CD1c-positive myeloid dendritic cell (primary cell): ENCODE measurements around the gene COA1.
A peak's percentile ranks its signal among the peaks of the same experiment; 100 is the strongest.
"Not testable (repeated sequence)": the region's sequence is repeated elsewhere in the genome, so short reads cannot be mapped to it uniquely, and the experiment has no call there.

ENCODE experiments used
- DNase-seq: peaks from one replicate; pipeline ENCODE4 v3.0.0-alpha.2; 2016; ENCODE audit errors: extremely low spot score

Gene COA1

GRCh38 chr7:43628431-43628830, 100.9 kb downstream of the COA1 start:
- no peak for DNase-seq

- not testable (repeated sequence) for DNase-seq
Measured at GRCh38 chr7:43627798-43628197, 101.5 kb downstream of the COA1 start.

DNA sequence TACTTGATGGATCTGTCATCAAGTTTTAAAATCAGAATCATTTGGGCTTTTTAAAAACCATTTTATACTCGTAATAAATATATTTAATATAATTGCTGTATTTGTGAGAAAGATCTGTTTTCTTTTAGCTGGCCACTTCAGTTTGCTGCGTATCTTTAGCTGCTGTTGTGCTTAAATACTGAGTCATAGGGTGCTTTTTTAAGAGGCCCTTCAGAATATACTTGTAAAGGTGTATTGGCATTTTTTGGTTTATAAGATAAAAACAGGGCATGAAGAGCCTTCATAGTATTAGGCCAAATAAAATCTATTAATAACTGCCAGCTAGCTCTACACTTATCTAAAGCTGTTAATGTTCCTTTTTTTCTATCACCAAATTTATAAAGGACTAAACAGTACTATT, 102.6 kb downstream of the COA1 start:
- no peak for DNase-seq

DNA sequence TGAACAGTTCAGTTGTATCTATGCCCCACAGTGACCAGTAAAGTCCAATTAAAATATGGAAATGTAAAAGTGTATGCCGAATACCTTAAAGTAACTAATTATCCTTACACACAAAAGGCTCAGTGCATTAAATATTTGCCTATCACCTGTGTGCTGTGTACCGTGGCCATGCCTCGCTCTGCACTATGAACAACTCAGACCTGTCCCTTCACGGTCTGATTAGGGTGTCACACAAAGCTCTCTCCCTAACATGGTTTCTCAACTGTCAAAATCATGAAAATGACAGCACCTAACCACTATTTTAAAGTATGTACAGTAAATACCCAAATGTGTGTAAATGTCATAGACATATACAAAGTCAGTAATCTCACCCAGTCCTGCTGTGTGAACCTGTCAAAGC, 103.3 kb downstream of the COA1 start:
- DNase-seq, result no peak

DNA sequence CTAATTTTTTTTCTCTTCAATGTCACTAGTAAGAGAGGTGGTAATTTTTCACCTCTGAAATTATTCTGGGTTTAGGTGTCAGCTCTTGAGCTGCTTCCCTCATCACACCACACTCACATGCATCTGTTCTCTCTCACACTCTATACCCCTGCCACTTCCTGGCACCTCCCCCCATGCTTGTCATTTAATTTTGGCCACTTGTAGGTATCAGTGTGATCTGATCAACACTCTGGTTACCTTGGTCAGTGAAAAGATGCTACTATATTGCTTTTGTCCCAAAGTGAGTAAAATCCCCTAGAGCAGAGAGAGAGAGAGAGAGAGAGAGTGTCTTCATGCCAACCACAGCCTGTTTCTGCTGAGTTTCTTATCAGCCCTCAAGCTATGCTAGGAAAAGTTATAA, 103.9 kb downstream of the COA1 start:
- DNase-seq, result peak; percentile 3

GRCh38 chr7:43624156-43624555, 105.2 kb downstream of the COA1 start:
- DNase-seq, result no peak

DNA sequence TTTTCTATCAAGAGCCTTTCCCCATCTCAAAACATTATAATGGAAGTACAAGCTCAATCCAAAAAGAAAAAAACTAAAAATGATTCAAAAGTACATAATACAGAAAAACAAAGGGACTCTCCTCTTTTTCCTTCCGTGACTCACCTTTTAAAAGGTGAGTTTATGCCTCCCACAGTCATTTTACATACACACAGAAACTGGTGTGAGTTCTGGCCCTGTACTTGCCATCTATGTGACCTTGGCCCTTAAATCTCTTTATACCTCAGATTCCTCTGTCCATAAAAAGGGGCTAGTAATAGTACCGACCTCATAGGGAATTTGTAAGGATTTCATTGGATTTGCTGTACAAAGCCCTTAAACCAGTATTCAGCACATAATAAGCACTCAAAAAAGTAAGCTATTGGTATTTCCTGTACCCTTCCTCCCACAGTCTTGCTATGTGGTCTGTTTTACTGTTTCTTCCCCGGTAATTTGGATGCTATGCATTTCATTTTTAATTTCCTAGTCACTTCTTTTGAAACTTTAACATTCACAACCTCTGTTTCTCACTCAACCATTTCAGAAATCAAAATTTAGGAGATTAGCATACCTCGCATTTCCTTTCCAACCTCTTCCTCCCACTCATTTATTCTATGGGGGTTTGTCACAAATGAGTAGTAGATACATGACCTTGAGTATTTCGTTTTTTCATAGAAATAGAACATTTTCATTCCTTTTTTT, 107.4 kb downstream of the COA1 start:
- no peak for DNase-seq

DNA sequence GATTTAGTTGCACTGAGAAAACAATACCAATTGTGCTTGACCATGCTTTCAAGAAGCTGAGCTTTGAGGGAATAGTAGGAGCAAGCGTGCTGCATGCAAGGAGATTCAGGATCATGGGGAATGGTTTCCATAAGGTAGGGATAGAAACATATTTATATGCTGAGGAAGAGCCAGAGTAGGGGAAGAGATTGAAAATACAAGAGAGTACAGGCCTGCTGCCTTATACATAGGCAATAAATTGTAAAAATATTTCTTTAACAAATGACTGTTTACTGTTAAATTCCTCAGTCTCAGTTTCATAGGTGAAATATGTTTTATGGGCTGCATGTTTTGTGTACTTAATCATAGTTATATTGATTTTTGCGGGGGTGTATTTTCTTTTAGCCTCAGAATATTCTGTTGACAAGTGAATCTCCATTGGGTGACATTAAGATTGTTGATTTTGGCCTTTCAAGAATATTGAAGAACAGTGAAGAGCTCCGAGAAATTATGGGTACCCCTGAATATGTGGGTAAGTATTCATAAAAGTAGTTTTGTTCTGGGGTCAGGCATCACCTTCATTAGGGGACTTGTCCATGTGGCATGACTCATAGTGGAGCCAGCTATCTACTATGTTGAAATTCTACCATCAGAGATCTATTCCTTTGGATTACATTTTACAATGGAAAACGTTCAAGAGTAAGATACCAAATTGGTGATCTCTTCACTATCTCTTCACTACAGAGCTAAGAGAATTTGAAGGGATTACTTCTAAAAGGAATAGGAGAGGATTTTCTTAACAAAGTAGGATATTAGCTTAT, 109.9 kb downstream of the COA1 start:
- no peak for DNase-seq

DNA sequence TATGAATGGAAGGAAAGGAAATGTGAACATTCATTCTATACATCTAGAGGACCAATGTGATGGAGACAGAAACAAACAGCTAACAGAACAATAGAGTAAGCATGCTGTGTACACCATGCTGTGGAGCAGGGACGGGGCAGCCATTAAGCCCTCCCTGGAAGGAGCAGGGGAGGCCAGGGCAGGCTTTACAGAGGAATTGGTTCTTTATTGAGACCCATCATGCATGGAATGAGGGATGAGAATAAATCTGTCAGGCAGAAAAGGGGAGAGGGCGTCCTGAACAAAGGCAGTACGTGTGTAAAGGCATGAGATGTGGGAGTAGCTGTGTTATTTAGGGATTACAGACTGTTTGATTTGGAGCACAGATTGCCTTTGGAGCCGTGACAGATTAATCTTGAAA, 111.2 kb downstream of the COA1 start:
- DNase-seq, result no peak

DNA sequence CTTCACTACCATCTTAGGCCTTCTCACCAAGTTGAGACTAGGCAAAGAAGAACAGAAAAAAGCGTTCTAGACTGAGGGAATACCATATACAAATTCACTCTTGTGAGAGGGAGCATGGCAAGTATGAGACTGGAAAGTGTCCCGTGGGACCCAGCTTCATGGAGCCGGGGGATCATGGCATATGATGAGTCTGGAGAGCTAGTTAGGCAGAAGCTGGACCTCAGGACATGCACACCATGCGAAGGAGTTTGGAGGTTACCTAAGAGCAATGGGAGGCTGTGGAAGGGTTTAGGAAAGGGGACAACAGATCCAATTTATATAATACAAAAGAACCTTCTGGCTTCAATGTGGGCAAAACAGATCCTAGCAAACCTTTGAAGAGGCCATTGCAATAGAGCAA, 112.3 kb downstream of the COA1 start:
- no peak for DNase-seq

DNA sequence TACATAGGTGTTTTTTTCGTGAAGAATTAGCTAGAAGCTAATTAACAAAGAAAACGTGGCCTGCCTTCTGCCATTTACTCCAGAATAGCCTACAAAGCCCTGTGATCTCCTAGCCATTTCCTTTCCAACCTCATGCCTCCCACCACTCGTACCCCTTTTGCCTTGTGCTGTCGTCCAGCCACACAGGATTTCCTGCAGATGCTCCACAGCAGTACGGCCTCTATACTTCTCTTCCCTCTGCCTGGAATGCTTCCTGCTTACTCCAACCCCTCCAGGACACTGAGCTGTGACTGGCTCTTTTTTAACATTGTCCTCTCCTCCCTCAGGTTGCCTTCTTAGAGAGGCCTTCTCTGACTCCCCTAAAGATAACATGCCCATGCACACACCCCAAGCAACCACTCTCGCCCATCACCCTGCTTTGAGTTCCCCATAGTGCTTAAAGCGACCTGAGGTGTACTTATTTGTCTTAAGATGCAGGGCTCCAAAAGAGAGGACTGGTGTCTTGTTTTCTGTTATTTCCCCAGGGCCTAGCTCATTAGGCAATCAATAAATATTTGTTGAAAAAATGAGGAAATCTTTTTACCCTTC, 113.7 kb downstream of the COA1 start:
- DNase-seq, result no peak

- DNase-seq, result no peak
Measured at GRCh38 chr7:43612599-43613589, 116.4 kb downstream of the COA1 start.

- no peak for DNase-seq
Measured at GRCh38 chr7:43612128-43612527, 117.2 kb downstream of the COA1 start.

DNA sequence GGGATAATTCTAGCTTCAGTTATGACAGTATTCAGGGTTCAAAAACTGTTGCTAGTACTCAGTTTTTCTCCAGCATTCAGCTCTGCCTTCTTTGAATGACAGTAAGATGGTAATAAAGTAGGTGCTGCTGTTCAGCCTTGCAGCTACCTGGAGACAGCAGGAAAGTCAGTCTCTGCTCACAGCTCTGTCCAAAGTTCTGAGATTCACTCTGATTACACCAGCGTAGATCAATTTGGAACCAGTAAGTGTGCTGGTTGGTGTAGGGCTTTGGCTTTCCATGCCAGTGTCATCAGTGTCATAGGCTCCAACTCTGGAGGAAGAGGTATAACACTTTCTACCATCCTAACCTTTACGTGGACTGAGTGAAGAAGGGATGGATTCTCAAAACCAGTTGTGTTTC, 120.2 kb downstream of the COA1 start:
- DNase-seq, result no peak

DNA sequence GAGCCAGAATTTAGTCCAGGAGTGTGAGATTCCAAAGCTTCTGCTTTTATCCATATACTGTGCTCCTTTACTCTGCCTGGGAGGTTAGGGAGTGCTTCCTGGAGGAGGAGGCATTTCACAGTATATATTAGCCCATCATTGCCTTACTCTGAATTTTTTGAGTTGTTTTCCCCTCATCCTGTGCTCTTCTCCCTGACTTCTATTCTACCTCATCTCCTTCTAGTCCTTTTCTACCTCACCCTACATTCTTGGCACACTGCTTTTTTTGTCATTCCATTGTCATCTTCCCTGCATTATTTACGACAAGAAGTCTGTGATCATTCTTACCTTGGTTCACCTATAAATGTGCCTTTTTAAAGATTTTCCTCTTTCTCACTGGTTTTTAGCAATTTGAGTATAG, 125.1 kb downstream of the COA1 start:
- DNase-seq, result no peak

- no peak for DNase-seq
Measured at GRCh38 chr7:43602256-43602655, 127.1 kb downstream of the COA1 start.

DNA sequence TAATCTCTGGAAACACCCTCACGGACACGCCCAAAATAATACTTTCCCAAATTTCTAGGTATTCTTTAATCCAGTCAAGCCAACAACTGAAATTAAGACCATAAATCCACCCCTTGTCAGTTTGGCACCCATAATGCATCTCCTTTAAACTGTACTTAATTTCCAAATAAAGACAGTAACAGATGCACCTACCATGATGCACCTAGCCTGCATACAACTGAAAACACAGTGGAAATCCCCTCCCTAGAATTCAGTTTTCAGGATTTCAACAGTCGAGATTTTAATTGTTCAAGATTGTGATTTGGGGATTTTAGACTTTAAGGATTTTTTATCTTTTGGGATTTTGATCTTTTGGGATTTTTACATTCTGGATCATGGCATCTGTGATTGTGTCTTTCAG, 129.3 kb downstream of the COA1 start:
- DNase-seq, result no peak

DNA sequence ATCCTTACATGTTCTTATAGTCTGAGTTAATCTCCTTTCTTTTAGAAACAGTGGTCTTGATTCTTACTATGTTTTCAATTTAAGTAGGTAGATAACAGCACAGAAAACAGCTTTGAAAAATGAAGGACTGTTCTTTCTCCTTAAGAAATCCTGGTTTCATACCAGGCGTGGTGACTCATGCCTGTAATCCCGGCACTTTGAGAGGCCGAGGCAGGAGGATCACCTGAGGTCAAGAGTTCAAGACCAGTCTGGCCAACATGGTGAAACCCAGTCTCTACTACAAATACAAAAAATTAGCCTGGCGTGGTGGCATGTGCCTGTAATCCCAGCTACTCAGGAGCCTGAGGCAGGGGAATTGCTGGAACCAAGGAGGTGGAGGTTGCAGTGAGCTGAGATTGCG, 132.9 kb downstream of the COA1 start:
- not testable (repeated sequence) for DNase-seq

DNA sequence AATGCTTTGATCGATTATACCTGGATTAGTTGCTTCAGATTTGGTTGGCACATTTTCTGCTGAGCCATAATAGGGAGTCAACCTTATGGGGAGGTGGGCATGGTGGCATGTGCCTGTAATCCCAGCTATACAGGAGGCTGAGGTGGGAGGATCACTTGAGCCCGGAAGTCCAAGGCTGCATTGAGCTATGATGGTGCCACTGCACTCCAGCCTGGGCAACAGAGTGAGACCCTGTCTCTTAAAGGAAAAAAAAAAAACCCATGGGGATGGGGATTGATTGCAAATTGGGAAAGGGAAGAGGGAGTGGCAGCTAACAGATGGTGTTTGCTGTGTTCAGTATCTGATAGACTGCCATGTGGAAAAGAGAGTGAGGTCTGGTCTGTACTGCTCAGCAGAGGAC, 135.3 kb downstream of the COA1 start:
- DNase-seq, result no peak

DNA sequence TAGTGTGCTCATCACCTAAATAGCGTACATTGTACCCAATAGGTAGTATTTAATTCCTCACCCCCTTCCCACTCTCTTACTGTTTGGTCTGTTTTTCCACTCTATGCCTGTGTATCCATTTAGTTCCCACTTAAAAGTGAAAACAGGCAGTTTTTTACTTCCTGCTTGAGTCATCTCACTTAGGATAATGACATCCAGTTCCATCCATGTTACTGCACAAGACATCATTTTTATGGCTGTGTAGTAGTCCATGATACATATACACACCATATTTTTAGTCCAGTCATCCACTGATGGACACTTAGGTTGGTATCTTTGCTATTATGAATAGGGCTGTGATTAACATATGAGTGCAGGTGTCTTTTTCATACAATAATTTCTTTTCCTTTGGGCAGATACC, 136.3 kb downstream of the COA1 start:
- DNase-seq, result peak; percentile 9

DNA sequence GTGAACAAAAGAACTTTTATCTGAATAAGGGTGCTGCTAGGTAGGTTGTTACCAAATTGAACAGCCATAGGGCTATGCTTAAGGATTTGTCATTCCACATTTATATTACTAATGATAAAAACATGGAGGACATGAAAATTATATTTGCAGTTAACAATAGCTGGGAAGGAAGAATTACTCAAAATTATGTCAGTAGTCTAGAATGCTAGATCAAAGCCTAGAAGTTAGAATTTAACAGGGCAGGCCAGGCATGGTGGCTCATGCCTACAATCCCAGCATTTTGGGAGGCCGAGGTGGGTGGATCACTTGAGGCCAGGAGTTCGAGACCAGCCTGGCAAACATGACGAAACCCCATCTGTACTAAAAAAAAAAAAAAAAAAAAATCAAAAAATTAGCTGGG, 137.0 kb downstream of the COA1 start:
- no peak for DNase-seq
